ENCODE results near the gene PICALM.
"Not testable (repeated sequence)": the region's sequence is repeated elsewhere in the genome, so short reads cannot be mapped to it uniquely, and the experiment has no call there.

PICALM gene, protein sequence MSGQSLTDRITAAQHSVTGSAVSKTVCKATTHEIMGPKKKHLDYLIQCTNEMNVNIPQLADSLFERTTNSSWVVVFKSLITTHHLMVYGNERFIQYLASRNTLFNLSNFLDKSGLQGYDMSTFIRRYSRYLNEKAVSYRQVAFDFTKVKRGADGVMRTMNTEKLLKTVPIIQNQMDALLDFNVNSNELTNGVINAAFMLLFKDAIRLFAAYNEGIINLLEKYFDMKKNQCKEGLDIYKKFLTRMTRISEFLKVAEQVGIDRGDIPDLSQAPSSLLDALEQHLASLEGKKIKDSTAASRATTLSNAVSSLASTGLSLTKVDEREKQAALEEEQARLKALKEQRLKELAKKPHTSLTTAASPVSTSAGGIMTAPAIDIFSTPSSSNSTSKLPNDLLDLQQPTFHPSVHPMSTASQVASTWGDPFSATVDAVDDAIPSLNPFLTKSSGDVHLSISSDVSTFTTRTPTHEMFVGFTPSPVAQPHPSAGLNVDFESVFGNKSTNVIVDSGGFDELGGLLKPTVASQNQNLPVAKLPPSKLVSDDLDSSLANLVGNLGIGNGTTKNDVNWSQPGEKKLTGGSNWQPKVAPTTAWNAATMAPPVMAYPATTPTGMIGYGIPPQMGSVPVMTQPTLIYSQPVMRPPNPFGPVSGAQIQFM
- total RNA-seq: 147 to 157 (median 154) reads per million in 3 experiments

DNA sequence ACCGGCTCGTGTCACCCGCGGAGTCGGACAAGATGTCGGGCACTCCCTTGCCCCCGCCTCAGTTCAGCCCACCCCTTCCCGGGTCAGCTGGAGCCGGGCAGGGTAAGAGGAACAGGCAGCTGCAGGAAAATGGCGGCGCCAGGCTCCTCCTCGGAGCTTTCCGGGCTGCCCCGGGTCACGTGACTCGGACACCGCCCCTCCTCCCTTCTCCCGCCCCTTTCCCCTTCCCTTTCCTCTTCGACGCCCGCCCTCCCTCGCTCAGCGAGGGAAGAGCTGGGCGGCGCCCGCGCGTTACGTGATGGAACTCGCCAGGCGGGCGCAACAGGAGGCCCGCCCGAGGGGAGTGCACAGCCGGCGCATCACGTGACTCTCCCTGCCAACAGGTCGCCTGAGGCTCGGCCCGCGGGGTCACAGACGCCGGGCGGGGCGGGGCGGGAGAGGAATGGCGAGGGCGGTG lies at the start of gene PICALM:
Gene PICALM, minus strand, starts transcription at position 134 of the 457 bp plus-strand sequence. CDS start 304 bp downstream, outside the sequence.
- DNase-seq: peak; percentile 97

DNA sequence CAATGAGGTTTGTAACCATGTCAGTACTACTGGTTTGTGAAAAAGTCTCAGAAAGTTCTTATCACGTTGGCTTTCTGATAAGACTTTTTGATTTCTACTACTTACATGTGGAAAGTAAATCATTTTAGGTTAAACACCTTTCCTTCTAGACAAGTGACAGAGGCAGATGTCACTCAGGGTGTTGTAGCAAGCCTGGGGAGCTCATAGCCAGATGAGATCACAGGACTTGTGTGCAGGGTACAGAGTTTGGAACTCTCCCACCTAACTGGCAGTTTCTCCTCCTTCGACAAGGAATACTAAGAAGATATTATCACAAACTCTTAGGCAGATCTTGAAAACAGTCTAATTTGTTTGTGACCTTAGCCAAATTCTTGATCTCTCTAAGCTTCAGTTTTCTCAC lies 49.4 kb upstream of the PICALM start:
- no peak for DNase-seq

DNA sequence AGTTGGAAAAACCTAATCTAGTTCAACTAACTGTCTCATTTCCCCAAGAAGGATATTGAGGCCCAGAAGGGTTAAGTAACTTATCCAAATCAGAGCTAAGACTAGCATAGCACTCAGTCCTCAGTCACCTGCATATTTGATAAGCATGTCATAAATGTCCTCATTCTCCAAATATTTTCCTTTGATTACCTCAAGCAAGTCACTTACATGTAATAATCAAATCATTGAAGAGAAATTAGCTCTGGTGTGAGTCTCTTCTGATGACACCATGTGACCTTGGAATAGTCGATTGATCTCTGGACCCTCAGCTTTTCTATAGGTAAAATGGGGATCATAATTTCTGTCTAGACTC lies 48.8 kb upstream of the PICALM start:
- no peak for DNase-seq

DNA sequence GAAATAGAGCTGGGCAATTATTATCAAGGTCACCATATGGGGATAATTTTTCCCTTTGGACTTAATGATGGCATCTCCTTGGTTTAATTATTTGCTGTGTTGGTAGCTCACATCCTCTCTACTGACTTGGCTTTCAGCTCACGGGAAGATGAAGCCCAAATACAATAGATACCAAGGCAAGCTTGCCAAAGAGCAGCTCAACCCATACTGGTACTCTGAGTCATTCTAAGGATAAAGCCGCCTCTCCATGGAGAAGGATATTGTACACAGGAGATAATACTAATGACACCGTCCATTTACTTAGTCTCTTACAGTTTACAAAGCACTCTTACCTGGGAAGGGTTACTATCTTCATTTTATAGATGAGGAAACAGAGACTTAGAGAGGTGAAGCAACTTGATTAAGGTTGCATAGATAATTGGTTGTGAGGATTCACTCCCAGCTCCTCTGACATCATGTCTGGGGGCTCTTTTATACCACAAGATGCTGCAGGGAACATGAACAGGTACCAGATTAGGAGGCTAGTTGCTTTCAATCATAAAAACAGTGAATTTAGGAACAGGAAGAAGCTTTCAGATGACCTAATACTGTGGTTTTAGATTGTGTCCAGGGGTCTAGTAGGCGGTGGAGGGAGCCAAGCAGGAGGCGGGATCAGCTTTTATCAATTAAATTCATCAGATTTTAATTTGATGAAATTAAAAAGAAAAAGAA lies 48.3 kb upstream of the PICALM start:
- DNase-seq: no peak

DNA sequence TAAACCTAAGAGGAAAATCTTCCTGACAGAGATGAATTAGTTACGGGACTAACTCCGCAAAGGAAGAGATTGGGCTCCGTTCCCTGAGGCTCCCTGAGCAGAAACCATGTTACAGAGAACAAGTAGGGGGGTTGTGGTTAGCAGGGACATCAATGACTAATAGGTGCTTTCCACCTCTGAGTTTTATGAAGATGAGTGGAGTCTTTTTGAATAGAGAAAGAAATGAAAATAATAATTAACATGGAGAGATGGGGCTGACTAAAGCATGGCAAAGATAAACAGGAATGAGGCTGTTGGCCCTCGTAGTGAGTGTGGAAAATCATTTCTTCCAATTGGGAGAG lies 47.5 kb upstream of the PICALM start:
- DNase-seq: peak; percentile 13

DNA sequence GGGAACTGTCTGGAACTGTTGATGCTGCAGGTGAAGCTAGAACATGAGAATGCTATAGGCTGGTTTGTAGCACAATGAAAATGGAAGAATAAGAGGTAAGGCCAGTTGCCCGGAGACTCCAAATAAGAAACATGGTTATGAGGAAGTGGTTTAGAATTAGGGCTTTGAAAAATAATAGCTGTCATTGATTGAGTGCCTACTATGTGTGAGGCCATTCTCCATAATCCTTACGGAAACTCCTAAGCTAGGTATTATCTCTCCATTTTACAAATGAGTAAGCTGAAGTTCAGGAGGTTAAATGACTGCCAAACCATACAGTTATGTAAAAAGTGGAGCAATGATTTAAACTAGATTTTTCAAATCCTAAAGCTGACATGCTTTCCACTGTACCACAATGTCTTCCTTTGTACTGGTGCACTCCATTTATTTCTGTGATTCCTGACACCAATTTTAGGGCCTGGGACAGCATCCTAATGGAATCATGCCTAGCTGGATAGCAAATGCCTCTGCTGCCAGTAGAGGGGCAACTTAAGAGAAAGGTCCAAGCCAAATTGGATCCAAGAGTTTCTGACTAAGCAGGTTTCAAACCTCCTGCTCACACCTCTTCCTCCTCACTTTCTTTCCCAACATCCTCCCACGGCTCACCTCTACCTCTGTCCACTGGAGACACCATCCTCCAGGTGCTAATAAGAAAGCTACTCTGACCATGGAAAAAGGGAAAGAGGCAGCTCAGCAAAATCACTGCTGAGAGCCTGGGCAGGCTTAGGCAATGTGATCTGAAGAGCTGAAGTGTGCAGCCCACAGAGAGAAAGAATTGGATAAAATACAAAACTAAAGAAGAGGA lies 46.9 kb upstream of the PICALM start:
- no peak for DNase-seq

DNA sequence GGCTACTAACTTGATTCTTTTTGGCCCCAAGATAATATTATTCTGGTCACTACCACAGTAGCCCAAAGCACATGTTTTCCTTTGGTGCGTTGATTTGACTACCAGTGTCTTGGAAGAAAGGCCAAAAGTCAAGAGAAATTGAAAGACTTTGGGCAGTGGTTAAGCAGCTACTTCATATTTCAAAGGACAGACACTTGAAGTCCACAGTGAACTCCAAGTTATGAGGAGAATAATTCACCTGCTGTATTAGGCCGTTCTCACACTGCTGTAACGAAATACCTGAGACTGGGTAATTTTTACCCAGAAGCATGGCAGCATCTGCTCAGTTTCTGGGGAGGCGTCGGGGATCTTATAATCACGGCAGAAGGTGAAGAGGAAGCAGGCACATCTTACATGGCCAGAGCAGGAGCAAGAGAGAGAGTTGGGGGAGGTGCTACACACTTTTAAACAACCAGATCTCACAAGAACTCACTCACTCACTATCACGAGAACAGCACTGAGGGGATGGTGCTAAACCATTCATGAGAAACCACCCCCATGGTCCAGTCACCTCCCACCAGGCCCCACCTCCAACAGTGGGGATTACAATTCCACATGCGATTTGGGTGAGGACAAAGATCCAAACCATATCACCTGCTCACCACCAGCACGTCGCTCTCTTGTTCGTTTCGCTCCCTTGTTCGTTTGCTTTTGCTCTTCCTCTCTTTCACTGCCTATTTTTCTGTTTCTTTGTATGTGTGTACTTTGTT lies 40.2 kb upstream of the PICALM start:
- no peak for DNase-seq

DNA sequence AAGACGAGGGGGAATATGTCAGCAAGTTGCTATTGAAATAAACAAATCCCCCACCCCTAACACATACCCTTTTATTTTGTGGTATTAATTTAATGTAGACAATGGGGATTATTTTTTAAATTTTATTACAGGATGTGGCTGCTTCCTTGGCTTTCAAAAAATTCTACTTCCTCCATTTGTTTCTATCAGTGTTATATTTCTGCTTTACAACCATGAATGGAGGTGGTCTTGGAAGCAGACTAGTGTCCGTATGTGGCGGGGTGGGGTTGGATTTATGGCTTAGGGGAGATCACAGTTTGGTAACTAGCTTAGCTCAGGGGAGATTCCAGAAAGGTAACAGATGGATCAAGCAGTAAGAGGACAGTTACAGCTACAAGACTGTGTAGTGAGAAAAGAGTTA lies 39.3 kb upstream of the PICALM start:
- DNase-seq: no peak

DNA sequence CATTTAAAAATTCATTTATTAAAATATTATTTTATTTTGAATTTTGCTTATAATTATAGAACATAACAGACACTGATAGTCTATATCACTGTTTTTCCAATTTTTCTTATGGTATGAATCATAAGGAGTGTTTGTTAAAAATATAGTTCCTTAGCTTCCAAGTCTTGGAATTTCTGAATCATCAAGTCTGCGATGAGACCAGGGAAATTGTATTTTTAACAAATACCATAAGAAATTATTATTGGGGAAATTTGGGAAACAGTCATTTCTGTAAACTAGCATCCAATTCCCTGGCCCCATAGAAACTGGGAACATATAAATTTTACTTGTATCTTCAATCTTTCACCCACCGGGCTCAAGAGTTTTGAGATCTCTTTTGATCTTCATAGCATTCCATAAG lies 38.0 kb upstream of the PICALM start:
- no peak for DNase-seq

DNA sequence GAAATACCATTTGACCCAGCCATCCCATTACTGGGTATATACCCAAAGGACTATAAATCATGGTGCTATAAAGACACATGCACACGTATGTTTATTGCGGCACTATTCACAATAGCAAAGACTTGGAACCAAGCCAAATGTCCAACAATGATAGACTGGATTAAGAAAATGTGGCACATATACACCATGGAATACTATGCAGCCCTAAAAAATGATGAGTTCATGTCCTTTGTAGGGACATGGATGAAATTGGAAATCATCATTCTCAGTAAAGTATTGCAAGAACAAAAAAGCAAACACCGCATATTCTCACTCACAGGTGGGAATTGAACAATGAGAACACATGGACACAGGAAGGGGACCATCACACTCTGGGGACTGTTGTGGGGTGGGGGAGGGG lies 37.1 kb upstream of the PICALM start:
- not testable (repeated sequence) for DNase-seq

DNA sequence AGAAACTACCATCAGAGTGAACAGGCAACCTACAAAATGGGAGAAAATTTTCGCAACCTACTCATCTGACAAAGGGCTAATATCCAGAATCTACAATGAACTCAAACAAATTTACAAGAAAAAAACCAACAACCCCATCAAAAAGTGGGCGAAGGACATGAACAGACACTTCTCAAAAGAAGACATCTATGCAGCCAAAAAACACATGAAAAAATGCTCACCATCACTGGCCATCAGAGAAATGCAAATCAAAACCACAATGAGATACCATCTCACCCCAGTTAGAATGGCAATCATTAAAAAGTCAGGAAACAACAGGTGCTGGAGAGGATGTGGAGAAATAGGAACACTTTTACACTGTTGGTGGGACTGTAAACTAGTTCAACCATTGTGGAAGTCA lies 36.7 kb upstream of the PICALM start:
- DNase-seq: not testable (repeated sequence)

DNA sequence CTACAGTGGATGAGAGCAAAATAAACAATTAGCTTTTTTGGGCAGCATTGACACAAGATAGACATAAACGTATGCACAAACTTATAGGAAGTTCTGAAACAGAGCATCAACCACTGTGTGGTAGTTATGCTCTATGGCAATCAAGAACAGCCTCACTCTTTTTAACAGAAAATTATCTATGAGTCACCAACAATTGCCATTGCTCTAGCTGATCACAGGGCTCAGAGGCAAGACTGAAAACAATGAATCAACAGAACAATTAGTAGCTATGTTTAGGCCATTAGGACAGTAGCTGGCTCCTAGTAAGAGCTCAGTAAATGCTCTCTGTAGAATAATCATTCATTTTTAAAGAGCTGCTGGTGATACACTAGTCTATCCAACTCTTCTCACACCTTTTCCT lies 34.9 kb upstream of the PICALM start:
- DNase-seq: no peak

DNA sequence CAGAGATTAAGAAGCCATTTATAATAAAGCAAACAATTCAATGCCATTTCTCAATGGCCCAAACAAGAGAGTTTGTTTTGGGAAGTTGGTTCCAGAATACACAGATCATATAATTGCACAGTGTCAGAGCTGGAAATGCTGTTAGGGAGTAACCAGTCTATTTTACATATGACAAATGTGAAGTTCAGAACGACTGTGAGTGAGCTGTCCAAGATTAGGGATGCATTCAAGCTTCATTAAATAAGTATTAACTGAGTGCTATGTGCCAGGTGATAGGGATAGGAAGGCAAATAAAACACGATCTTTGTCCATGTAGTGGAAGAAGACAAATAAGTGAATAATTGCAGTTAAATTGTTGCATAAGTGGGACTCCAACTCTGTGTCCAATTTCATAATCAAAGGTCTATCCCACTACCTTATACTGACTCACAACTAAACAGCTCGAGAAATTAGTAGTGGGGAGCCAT lies 33.1 kb upstream of the PICALM start:
- no peak for DNase-seq

DNA sequence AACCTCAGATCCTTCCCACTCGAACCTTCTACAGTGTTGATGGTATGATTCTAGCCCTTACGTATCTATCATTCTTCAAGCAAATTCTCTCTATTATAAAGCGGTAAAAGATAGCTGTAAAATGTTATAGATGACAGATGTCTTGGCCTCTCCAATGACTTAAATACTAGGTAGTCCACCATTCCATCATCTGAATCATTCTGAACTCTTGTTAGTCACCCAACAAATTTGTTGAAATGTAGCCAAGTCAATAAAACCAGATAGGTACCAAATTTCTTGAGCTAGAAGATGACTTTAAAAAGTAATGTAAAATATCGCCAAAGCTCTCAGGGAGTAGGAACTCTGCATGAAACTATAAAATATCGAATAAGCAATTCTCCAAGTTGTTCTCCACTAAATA lies 32.6 kb upstream of the PICALM start:
- no peak for DNase-seq

DNA sequence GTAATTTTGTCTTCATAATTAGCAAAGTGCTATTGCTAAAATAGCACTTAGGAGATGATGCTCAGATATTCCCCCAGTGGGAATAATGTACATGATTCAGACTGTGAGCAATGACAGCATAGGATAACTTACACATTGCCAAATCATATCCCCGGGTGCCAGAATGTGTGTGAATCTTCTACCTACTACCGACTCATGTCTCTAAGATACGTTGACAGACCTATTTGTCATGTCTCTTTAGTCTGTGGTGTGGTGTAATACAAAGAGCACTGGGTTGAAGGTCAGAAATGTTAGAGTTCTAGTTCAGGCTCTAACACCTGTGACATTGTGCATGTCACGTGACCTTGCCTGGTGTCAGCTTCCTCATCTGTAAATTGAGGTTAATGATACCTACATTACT lies 31.0 kb upstream of the PICALM start:
- DNase-seq: no peak

DNA sequence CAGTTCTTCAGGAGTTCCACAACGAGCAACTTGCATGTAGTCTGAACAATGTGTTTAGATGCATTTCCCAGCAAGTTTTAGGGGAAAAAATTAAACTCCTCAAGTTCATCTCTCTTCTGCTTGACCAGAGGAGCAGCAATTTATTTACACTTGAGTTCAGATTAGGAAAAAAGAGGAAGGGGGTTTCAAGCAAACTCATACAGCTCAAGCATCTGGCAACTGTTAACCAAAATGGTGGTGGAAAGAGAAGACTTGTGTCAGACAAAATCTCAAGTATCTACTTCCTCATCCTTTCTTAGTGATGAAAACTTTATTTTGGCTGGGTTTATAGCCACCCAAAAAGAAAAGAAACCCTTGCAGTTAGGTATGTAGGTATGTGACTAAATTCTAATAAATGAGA lies 29.1 kb upstream of the PICALM start:
- no peak for DNase-seq

DNA sequence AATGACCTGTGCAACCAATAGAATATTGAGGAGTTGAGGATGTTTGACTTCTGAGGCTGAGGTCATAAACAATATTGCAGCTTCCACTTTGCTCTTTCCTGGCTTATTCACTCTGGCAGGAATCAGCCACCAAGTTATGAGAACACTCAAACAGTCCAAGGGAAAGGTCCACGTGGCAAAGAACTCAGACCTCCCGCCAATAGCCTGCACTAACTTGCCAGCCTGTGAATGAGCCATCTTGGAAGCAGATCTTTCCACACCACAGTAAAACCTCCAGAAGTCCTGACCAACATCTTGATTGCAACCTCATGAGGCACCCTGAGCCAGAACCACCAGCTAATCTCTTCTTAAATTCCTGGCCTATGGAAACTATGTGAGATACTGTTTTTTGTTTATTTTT lies 22.7 kb upstream of the PICALM start:
- DNase-seq: no peak

DNA sequence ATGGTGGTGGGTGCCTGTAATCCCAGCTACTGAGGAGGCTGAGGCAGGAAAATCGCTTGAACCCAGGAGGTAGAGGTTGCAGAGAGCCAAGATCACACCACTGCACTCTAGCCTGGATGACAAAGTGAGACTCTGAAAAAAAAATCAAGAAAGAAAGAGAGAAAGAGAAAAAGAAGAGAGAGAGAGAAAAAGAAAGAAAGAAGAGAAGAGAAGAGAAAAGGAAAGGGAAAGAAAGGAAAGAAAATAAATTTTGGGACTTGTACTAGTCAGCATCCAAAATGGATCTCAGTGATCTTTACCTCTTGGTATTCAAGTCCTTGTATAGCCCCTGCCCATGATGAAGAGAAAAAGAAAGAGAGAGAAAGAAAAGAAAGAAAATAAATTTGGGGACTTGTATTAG lies 22.2 kb upstream of the PICALM start:
- no peak for DNase-seq

DNA sequence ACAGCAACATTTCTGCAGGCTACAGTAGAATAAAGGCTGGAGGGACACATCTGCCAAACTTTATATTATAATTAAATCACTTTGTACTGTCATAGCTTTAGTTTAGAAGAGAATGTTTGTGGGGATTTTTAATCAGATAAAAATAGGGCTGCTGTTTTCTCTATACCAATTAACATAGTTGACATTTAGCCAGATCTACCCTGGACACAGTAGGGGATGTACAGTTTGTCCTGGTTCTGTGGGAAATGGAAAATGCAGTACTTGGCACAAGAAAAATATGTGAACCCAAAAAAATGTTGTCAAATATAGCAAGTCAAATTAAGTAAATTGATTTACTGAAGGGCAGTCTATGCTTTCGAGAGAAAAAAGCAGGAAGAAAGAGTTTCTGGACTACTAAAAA lies 20.8 kb upstream of the PICALM start:
- DNase-seq: no peak

DNA sequence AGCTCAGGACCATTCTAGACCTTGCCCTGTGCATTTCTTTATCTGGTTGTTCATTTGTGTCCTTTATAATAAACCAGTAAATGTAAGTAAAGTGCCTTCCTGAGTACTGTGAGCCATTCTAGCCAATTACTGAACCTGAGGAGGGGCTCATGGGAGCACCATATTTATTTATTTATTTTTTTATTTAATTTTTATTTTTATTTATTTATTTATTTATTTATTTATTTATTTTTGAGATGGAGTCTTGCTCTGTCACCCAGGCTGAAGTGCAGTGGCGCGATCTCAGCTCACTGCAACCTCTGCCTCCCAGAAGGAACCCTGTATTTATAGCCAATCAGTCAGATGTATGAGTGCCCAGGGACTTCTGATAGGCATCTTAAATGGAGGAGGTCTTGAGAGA lies 18.8 kb upstream of the PICALM start:
- DNase-seq: not testable (repeated sequence)

DNA sequence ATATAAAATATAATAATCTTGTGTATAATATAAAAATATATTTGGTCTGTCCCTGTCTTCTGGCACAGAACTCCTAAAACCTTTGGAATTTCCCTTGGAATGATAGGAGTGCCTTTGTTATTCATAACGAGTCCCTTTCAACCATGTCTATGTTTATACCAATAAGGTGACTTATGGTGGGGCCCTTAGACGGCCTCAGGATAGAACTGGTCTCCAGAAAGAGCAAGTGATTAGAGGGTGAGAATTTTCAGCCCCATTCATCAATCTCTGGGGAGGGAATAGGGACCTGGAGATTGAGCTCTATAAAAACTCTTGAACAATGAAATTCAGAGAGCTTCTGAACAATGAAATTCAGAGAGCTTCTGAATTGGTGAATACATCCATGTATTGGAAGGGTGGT lies 18.4 kb upstream of the PICALM start:
- no peak for DNase-seq

DNA sequence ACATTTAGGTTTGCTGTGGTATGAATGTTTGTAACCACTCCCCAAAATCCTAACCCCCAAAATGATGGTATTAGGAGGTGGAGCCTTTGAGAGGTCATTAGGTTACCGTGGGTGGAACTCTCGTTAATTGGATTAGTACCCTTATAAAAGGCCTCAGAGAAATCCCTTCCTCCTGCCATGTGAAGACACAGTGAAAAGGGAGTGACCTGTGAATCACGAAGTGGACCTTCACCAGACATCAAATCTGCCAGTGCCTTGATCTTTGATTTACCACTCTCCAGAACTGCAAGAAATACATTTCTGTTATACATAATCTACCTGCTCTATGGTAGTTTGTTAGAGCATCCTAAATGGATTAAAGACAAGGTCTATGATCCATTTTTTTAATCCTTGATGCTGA lies 12.6 kb upstream of the PICALM start:
- no peak for DNase-seq
